Omental fat pad (tissue), 4 donors: ENCODE data around the gene NOD1. TPM values are rescaled to one million over a fixed set of nuclear protein-coding genes. Genes with fewer than 3 reads are reported as not detected.
"Not testable (repeated sequence)": the region's sequence is repeated elsewhere in the genome, so short reads cannot be mapped to it uniquely, and the experiment has no call there.

Experiments used
- ATAC-seq: fragments of 150-250 bp; one replicate; pipeline ENCODE4 v1.9.1; 2016; ENCODE audit warnings: mild to moderate bottlenecking, moderate library complexity; ENCODE audit not compliant: low FRiP score
- DNase-seq: peaks from one replicate; pipeline ENCODE4 v3.0.0-alpha.2; 2019; ENCODE audit warnings: low spot score
- CTCF ChIP-seq, 3 donors: fragments of 450-650 bp; IDR thresholded peaks; one replicate each; pipeline ENCODE4 v1.5.1; 2016 to 2017; ENCODE audit warnings: antibody characterized with exemption in 3 of 3, mild to moderate bottlenecking in 3 of 3, moderate library complexity in 2 of 3
- total RNA-seq, 4 donors: library from RNA; depleted of rRNA; stranded (reverse); fragments of >200 nt; gene quantifications; one replicate each; pipeline ENCODE4 v1.1.0, GENCODE V29; 2016

The NOD1 gene
- total RNA-seq, result 10 to 100 TPM; 18.8 to 48.7 (median 33.3) TPM

GRCh38 chr7:30478349-30479201, at the start of gene NOD1:
NOD1 (minus strand) TSS chr7:30478784; CDS start chr7:30456921, 21,863 bp downstream.
- DNase-seq (no peak), ATAC-seq (peak; percentile 73)
- no peak for TF ChIP-seq CTCF (IDR thresholded peaks at IDR 0.05)

GRCh38 chr7:30527297-30527696, 48.7 kb upstream of the NOD1 start:
- not testable (repeated sequence) for DNase-seq, ATAC-seq

GRCh38 chr7:30526163-30526562, 47.6 kb upstream of the NOD1 start:
- DNase-seq (no peak), ATAC-seq (no peak)
- TF ChIP-seq CTCF (IDR thresholded peaks at IDR 0.05), result no peak

- no peak for DNase-seq
- no peak for ATAC-seq
- TF ChIP-seq CTCF (IDR thresholded peaks at IDR 0.05), result no peak
These were observed 46.8 kb upstream of the NOD1 start for GRCh38 chr7:30525429-30525828.

- DNase-seq (no peak), ATAC-seq (no peak)
- TF ChIP-seq CTCF (IDR thresholded peaks at IDR 0.05), result no peak
These were observed 46.0 kb upstream of the NOD1 start for GRCh38 chr7:30524545-30524944.

GRCh38 chr7:30523466-30523865, 44.9 kb upstream of the NOD1 start:
- DNase-seq (no peak), ATAC-seq (no peak)
- TF ChIP-seq CTCF (IDR thresholded peaks at IDR 0.05), result no peak

- no peak for TF ChIP-seq CTCF (IDR thresholded peaks at IDR 0.05)
- DNase-seq, result no peak
- ATAC-seq, result no peak
These were observed 43.6 kb upstream of the NOD1 start for GRCh38 chr7:30522159-30522558.
